ENCODE results near the gene TRMT2A.

DNA sequence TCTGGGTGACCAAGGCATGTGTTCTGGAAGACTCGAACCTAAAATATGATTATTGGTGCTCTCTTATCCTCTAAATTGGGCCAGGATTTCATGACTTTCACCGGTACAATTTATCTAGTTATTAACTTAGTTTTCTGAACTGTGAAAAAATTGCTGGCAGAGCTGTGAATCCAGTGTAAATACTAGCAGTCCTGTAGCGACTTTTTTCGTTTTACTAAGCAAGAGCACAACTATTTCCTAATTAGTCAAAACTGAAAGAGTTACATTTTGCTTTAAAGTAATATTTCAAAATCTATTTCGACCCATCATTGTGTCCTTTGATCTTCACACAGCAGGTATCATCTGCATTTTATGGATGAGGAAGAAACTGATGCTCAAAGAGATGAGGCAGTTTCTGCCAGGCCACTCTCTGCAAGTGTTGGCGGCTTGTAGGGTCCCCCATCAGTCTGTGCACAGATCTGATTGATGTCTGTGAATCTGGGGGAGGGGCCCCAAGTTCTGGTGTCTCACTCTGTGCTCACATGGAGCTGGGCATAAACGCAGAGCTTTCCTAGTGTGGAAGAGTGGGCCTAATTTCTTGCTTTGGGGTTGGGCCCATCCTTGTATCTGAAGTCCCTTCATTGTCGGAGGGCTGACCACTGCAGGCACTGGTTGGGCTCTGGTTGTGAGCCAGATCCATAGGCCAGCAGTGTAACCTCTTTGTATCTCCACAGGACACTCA, 1.4 kb upstream of the TRMT2A start:
- TF ChIP-seq NFIC (IDR thresholded peaks at IDR 0.05) (no peak), TCF12 (IDR thresholded peaks at IDR 0.05; ENCODE audit: low read depth) (no peak), CREB1 (IDR thresholded peaks at IDR 0.05; ENCODE audit: low read depth) (no peak), YY1 (IDR thresholded peaks at IDR 0.05; ENCODE audit: low read depth) (no peak), TEAD4 (IDR thresholded peaks at IDR 0.05) (no peak), TAF1 (IDR thresholded peaks at IDR 0.05; ENCODE audit: low read depth) (no peak), RAD21 (IDR thresholded peaks at IDR 0.05; ENCODE audit: low read depth) (no peak), EGR1 (IDR thresholded peaks at IDR 0.05) (no peak), ZBTB7A (IDR thresholded peaks at IDR 0.05; ENCODE audit: low read depth) (no peak)
- TF ChIP-seq, protein P1, sequence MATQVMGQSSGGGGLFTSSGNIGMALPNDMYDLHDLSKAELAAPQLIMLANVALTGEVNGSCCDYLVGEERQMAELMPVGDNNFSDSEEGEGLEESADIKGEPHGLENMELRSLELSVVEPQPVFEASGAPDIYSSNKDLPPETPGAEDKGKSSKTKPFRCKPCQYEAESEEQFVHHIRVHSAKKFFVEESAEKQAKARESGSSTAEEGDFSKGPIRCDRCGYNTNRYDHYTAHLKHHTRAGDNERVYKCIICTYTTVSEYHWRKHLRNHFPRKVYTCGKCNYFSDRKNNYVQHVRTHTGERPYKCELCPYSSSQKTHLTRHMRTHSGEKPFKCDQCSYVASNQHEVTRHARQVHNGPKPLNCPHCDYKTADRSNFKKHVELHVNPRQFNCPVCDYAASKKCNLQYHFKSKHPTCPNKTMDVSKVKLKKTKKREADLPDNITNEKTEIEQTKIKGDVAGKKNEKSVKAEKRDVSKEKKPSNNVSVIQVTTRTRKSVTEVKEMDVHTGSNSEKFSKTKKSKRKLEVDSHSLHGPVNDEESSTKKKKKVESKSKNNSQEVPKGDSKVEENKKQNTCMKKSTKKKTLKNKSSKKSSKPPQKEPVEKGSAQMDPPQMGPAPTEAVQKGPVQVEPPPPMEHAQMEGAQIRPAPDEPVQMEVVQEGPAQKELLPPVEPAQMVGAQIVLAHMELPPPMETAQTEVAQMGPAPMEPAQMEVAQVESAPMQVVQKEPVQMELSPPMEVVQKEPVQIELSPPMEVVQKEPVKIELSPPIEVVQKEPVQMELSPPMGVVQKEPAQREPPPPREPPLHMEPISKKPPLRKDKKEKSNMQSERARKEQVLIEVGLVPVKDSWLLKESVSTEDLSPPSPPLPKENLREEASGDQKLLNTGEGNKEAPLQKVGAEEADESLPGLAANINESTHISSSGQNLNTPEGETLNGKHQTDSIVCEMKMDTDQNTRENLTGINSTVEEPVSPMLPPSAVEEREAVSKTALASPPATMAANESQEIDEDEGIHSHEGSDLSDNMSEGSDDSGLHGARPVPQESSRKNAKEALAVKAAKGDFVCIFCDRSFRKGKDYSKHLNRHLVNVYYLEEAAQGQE (IDR thresholded peaks at IDR 0.05; ENCODE audit: low read depth): no peak

Measured in Ishikawa (cell line).